H9 (cell line): ENCODE data around the gene ERC2. TPM values are rescaled to one million over a fixed set of nuclear protein-coding genes. Genes with fewer than 3 reads are reported as not detected.

Experiments
- DNase-seq: peaks from one replicate; pipeline ENCODE4 v3.0.0-alpha.2; 2017
- H2AFZ ChIP-seq: one replicate; pipeline ENCODE4 v1.6.1; 2013; ENCODE audit warnings: mild to moderate bottlenecking, low read length, control low read depth, moderate library complexity
- H2AK5ac ChIP-seq: 2 replicates; pipeline ENCODE4 v1.6.1; 2013; ENCODE audit warnings: low read length, control low read depth, mixed read lengths; ENCODE audit not compliant: insufficient read length
- H2BK120ac ChIP-seq: one replicate; pipeline ENCODE4 v1.6.1; 2013; ENCODE audit warnings: low read depth, mild to moderate bottlenecking, low read length, control low read depth, inconsistent platforms; ENCODE audit not compliant: poor library complexity, severe bottlenecking
- H2BK12ac ChIP-seq: 2 replicates; pipeline ENCODE4 v1.6.1; 2013; ENCODE audit warnings: low read length, control low read depth, mixed read lengths, low read depth; ENCODE audit not compliant: insufficient read length
- H2BK15ac ChIP-seq: 2 replicates; pipeline ENCODE4 v1.6.1; 2013; ENCODE audit warnings: low read depth, low read length, control low read depth
- H2BK20ac ChIP-seq: one replicate; pipeline ENCODE4 v1.6.1; 2013; ENCODE audit warnings: low read depth, mild to moderate bottlenecking, low read length, control low read depth, inconsistent platforms; ENCODE audit not compliant: poor library complexity, severe bottlenecking
- H2BK5ac ChIP-seq: 2 replicates; pipeline ENCODE4 v1.6.1; 2013; ENCODE audit warnings: low read length, control low read depth, mixed read lengths; ENCODE audit not compliant: insufficient read length
- H3K14ac ChIP-seq: 2 replicates; pipeline ENCODE4 v1.6.1; 2013; ENCODE audit warnings: low read length, control low read depth; ENCODE audit not compliant: insufficient read depth
- H3K18ac ChIP-seq: 2 replicates; pipeline ENCODE4 v1.6.1; 2013; ENCODE audit warnings: low read depth, mild to moderate bottlenecking, mixed read lengths, low read length, control low read depth; ENCODE audit not compliant: insufficient read length
- H3K23ac ChIP-seq: 2 replicates; pipeline ENCODE4 v1.6.1; 2013; ENCODE audit warnings: low read length, control low read depth, mixed read lengths, low read depth; ENCODE audit not compliant: insufficient read length
- H3K23me2 ChIP-seq: 2 replicates; pipeline ENCODE4 v1.6.1; 2013; ENCODE audit warnings: low read depth, mild to moderate bottlenecking, mixed read lengths, low read length, control low read depth; ENCODE audit not compliant: insufficient read length, poor library complexity, severe bottlenecking
- H3K27ac ChIP-seq: 2 replicates; pipeline ENCODE4 v1.5.1; 2013; ENCODE audit warnings: low read length, control low read depth, mixed read lengths, low read depth; ENCODE audit not compliant: insufficient read length
- H3K27me3 ChIP-seq: 2 replicates; pipeline ENCODE4 v1.6.1; 2013; ENCODE audit warnings: low read length, control low read depth, inconsistent platforms; ENCODE audit not compliant: insufficient read depth
- H3K4ac ChIP-seq: 2 replicates; pipeline ENCODE4 v1.6.1; 2013; ENCODE audit warnings: low read depth, mild to moderate bottlenecking, control low read depth, inconsistent platforms, low read length, moderate library complexity
- H3K4me1 ChIP-seq: 2 replicates; pipeline ENCODE4 v1.6.1; 2013; ENCODE audit warnings: low read length, control low read depth, inconsistent platforms; ENCODE audit not compliant: insufficient read depth
- H3K4me2 ChIP-seq: 2 replicates; pipeline ENCODE4 v1.6.1; 2013; ENCODE audit warnings: low read length, control low read depth, mixed read lengths; ENCODE audit not compliant: insufficient read length, insufficient read depth
- H3K56ac ChIP-seq: 2 replicates; pipeline ENCODE4 v1.6.1; 2013; ENCODE audit warnings: low read depth, mild to moderate bottlenecking, mixed read lengths, low read length, control low read depth; ENCODE audit not compliant: insufficient read length
- H3K79me1 ChIP-seq: 2 replicates; pipeline ENCODE4 v1.6.1; 2013; ENCODE audit warnings: low read depth, mild to moderate bottlenecking, moderate library complexity, low read length, control low read depth, inconsistent platforms; ENCODE audit not compliant: insufficient read depth, poor library complexity, severe bottlenecking
- H3K79me2 ChIP-seq: 2 replicates; pipeline ENCODE4 v1.6.1; 2013; ENCODE audit warnings: low read length, control low read depth, inconsistent platforms; ENCODE audit not compliant: insufficient read depth
- H3K9ac ChIP-seq: 2 replicates; pipeline ENCODE4 v1.6.1; 2013; ENCODE audit warnings: low read length, control low read depth, mixed read lengths; ENCODE audit not compliant: insufficient read length; ENCODE audit errors: extremely low read depth
- H3K9me3 ChIP-seq: one replicate; pipeline ENCODE4 v1.6.1; 2013; ENCODE audit warnings: low read depth, low read length, inconsistent platforms; ENCODE audit not compliant: control insufficient read depth
- H3T11ph ChIP-seq: one replicate; pipeline ENCODE4 v1.6.1; 2013; ENCODE audit warnings: mild to moderate bottlenecking, low read length, control low read depth, inconsistent platforms
- H4K20me1 ChIP-seq: one replicate; pipeline ENCODE4 v1.6.1; 2013; ENCODE audit not compliant: control insufficient read depth, insufficient read length, insufficient read depth
- H4K5ac ChIP-seq: 2 replicates; pipeline ENCODE4 v1.6.1; 2013; ENCODE audit warnings: low read depth, mild to moderate bottlenecking, mixed read lengths, low read length, control low read depth; ENCODE audit not compliant: insufficient read length
- H4K8ac ChIP-seq: replicated peaks from 2 replicates; pipeline ENCODE4 v1.6.1; 2013; ENCODE audit warnings: low read length, control low read depth, mixed read lengths, low read depth; ENCODE audit not compliant: insufficient read length
- H4K91ac ChIP-seq: 2 replicates; pipeline ENCODE4 v1.6.1; 2013; ENCODE audit warnings: low read depth, mild to moderate bottlenecking, moderate library complexity, mixed read lengths, low read length, control low read depth; ENCODE audit not compliant: insufficient read length
- H3K27ac Mint-ChIP-seq, 3 experiments: 2 replicates in 2 of 3; 3 replicates in 1 of 3; pipeline ENCODE4 v1.8.0; 2020 to 2021; ENCODE audit warnings: mixed read lengths in 3 of 3, mild to moderate bottlenecking in 1 of 3, moderate library complexity in 1 of 3
- H3K27me3 Mint-ChIP-seq: 2 replicates; pipeline ENCODE4 v1.8.0; 2021; ENCODE audit warnings: low read depth, mild to moderate bottlenecking, moderate library complexity, mixed read lengths
- H3K36me3 Mint-ChIP-seq, 3 experiments: 2 replicates in 2 of 3; 3 replicates in 1 of 3; pipeline ENCODE4 v1.8.0; 2020 to 2021; ENCODE audit warnings: low read depth in 3 of 3, mixed read lengths in 3 of 3; ENCODE audit not compliant: insufficient read depth in 1 of 3
- H3K4me1 Mint-ChIP-seq, 2 experiments: 2 replicates each; pipeline ENCODE4 v1.8.0; 2020; ENCODE audit warnings: mixed read lengths in 2 of 2
- H3K4me3 Mint-ChIP-seq, 2 experiments: 2 replicates in 1 of 2; 3 replicates in 1 of 2; pipeline ENCODE4 v1.8.0; 2020 to 2021; ENCODE audit warnings: mild to moderate bottlenecking in 2 of 2, mixed read lengths in 2 of 2, moderate library complexity in 1 of 2
- H3K9me3 Mint-ChIP-seq, 2 experiments: 2 replicates in 1 of 2; 3 replicates in 1 of 2; pipeline ENCODE4 v1.8.0; 2020; ENCODE audit warnings: mild to moderate bottlenecking in 2 of 2, mixed read lengths in 2 of 2, moderate library complexity in 1 of 2
- WGBS: extraction: QIAGEN DNeasy Blood & Tissue Kit; methylation state at CpG from one replicate; pipeline ENCODE4 v1.1.7; 2013; ENCODE audit warnings: missing lambda C conversion rate, low lambda C conversion rate, mixed read lengths; ENCODE audit not compliant: insufficient read length; ENCODE audit errors: extremely low coverage; 5-methylcytosine and 5-hydroxymethylcytosine counted together
- total RNA-seq: library from RNA; stranded (reverse); gene quantifications from 2 replicates; pipeline ENCODE4 v1.2.1, GENCODE V29; 2021
- TF ChIP-seq, protein P1 (sequence below): fragments of 200-600 bp; sonication (generic); conservative IDR thresholded peaks from 3 replicates; pipeline ENCODE4 v1.8.0; 2021; ENCODE audit warnings: antibody characterized with exemption, mild to moderate bottlenecking

Gene ERC2
- total RNA-seq, 1 experiment from 2014 or later, result 15.4 TPM

GRCh38 chr3:55860049-55860721, 608.1 kb downstream of the ERC2 start:
- Histone ChIP-seq H3K23me2 (no peaks in the 10 kb centered on the region), H2AK5ac (no peak overlapping the region), H3K4ac (no peak overlapping the region), H3K4me2 (no peak overlapping the region), H4K8ac (no peak overlapping the region), H2BK5ac (no peak overlapping the region), H3T11ph (no peak overlapping the region), H3K9ac (no peak overlapping the region), H3K79me1 (no peaks in the 10 kb centered on the region), H4K91ac (no peak overlapping the region), H3K27me3 (no peaks in the 10 kb centered on the region), H2BK12ac (no peak overlapping the region), H2BK120ac (no peak overlapping the region), H3K23ac (no peak overlapping the region), H3K4me1 (0 out of 2 replicates have a peak, but pooled peaks cover 3% of the 10 kb centered on the region), H3K27ac (no peak overlapping the region), H2BK20ac (no peak overlapping the region), H3K56ac (no peak overlapping the region), H2AFZ (no peak overlapping the region), H3K18ac (no peak overlapping the region), H3K9me3 (no peaks in the 10 kb centered on the region), H3K14ac (no peak overlapping the region), H3K79me2 (no peaks in the 10 kb centered on the region), H4K5ac (no peak overlapping the region), H4K20me1 (no peaks in the 10 kb centered on the region), H2BK15ac (no peak overlapping the region)
- WGBS, result no CpG with 5 or more reads among the region's 11 CpGs
- H3K27me3 Mint-ChIP-seq, result no peaks in the 10 kb centered on the region
- H3K4me1 Mint-ChIP-seq, result peaks cover 24% of the 10 kb centered on the region in 2 experiments
- no peak for DNase-seq
- TF ChIP-seq, protein P1, sequence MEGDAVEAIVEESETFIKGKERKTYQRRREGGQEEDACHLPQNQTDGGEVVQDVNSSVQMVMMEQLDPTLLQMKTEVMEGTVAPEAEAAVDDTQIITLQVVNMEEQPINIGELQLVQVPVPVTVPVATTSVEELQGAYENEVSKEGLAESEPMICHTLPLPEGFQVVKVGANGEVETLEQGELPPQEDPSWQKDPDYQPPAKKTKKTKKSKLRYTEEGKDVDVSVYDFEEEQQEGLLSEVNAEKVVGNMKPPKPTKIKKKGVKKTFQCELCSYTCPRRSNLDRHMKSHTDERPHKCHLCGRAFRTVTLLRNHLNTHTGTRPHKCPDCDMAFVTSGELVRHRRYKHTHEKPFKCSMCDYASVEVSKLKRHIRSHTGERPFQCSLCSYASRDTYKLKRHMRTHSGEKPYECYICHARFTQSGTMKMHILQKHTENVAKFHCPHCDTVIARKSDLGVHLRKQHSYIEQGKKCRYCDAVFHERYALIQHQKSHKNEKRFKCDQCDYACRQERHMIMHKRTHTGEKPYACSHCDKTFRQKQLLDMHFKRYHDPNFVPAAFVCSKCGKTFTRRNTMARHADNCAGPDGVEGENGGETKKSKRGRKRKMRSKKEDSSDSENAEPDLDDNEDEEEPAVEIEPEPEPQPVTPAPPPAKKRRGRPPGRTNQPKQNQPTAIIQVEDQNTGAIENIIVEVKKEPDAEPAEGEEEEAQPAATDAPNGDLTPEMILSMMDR, result no peak
- no peaks in the 10 kb centered on the region for H3K36me3 Mint-ChIP-seq
- peak overlapping the region in 1 of 3 experiments; percentile 44; a peak in 2 of 7 replicates for H3K27ac Mint-ChIP-seq
- no peaks in the 10 kb centered on the region for H3K9me3 Mint-ChIP-seq
- H3K4me3 Mint-ChIP-seq, result no peak overlapping the region
